Measurements from ENCODE around the gene SERPINE2.

The SERPINE2 gene

GRCh38 chr2:224039080-224039769 is at the start of gene SERPINE2:
Gene SERPINE2 (minus strand): TSS chr2:224039286. CDS start chr2:224001900, 37,386 bp downstream.
- DNase-seq: peak; percentile 39 to 46

GRCh38 chr2:224086226-224086914 is 47.3 kb upstream of the SERPINE2 start:
- no peak for DNase-seq

GRCh38 chr2:224085811-224086210 is 46.7 kb upstream of the SERPINE2 start:
- no peak for DNase-seq

- no peak for DNase-seq
These were observed 46.2 kb upstream of the SERPINE2 start for GRCh38 chr2:224085246-224085645.

- DNase-seq: no peak
These were observed 45.3 kb upstream of the SERPINE2 start for GRCh38 chr2:224084266-224084892.

- no peak for DNase-seq
These were observed 44.6 kb upstream of the SERPINE2 start for GRCh38 chr2:224083638-224084037.

- no peak for DNase-seq
These were observed 39.6 kb upstream of the SERPINE2 start for GRCh38 chr2:224078656-224079055.

GRCh38 chr2:224077773-224078507 is 38.9 kb upstream of the SERPINE2 start:
- no peak for DNase-seq

GRCh38 chr2:224075588-224075987 is 36.5 kb upstream of the SERPINE2 start:
- no peak for DNase-seq

GRCh38 chr2:224073676-224074075 is 34.6 kb upstream of the SERPINE2 start:
- no peak for DNase-seq

- DNase-seq: no peak
These were observed 33.6 kb upstream of the SERPINE2 start for GRCh38 chr2:224072541-224073188.

- DNase-seq: no peak
These were observed 30.1 kb upstream of the SERPINE2 start for GRCh38 chr2:224069172-224069571.

GRCh38 chr2:224063298-224063648 is 24.2 kb upstream of the SERPINE2 start:
- DNase-seq: no peak

- no peak for DNase-seq
These were observed 23.6 kb upstream of the SERPINE2 start for GRCh38 chr2:224062481-224063297.

- DNase-seq: no peak
These were observed 21.8 kb upstream of the SERPINE2 start for GRCh38 chr2:224060783-224061482.

- no peak for DNase-seq
These were observed 20.1 kb upstream of the SERPINE2 start for GRCh38 chr2:224059178-224059577.

GRCh38 chr2:224058048-224058775 is 19.1 kb upstream of the SERPINE2 start:
- DNase-seq: no peak

- DNase-seq: no peak
These were observed 17.8 kb upstream of the SERPINE2 start for GRCh38 chr2:224056889-224057288.

GRCh38 chr2:224055101-224055500 is 16.0 kb upstream of the SERPINE2 start:
- no peak for DNase-seq

- no peak for DNase-seq
These were observed 7.7 kb upstream of the SERPINE2 start for GRCh38 chr2:224046752-224047151.
